Measurements from ENCODE around the gene GPR132. TPM values are rescaled to one million over a fixed set of nuclear protein-coding genes. Genes with fewer than 3 reads are reported as not detected.
"Not testable (repeated sequence)": the region's sequence is repeated elsewhere in the genome, so short reads cannot be mapped to it uniquely, and the experiment has no call there.

Gene GPR132
- total RNA-seq, 1 donor from 2014 or later = 48.5 TPM

GRCh38 chr14:105067140-105067968, 2.1 kb upstream of the GPR132 start:
- Mint-ChIP-seq H3K36me3 (ENCODE audit: low read depth) (peaks cover 5% of the 10 kb centered on the region), H3K9me3 (no peaks in the 10 kb centered on the region), H3K27ac (peak overlapping the region; percentile 89), H3K4me1 (peaks cover 89% of the 10 kb centered on the region), H3K27me3 (no peaks in the 10 kb centered on the region), H3K4me3 (peak overlapping the region; percentile 50)
- ATAC-seq (ENCODE audit: low read depth) (no peak), DNase-seq (no peak)
- CTCF ChIA-PET = no interaction called here
- POLR2A ChIA-PET = interaction anchor here (0.5 to 4.4 kb wide), 6 partner anchors 8 to 1363 kb away, joined by 3 to 38 read pairs (median 12); partner anchors contain the start of genes CDCA4 and CLBA1
- intact Hi-C loops (cut with micrococcal nuclease) = no loop called here
- TF ChIP-seq CTCF (IDR thresholded peaks at IDR 0.05) = no peak

- H3K27me3 Mint-ChIP-seq = no peaks in the 10 kb centered on the region
- peaks cover 91% of the 10 kb centered on the region for H3K4me1 Mint-ChIP-seq
- H3K36me3 Mint-ChIP-seq (ENCODE audit: low read depth) = peaks cover 9% of the 10 kb centered on the region
- ATAC-seq (ENCODE audit: low read depth) (no peak), DNase-seq (no peak)
- ChIA-PET POLR2A (interaction anchor here (0.5 to 4.4 kb wide), 9 partner anchors 9 to 1364 kb away, joined by 3 to 38 read pairs (median 18); partner anchors contain the start of genes BRF1, CDCA4, CLBA1 and PLD4), CTCF (interaction anchor here (1.0 to 1.7 kb wide), 3 partner anchors 20 to 423 kb away, joined by 4 to 12 read pairs (median 5); no protein-coding TSS in a partner anchor)
- no peak for TF ChIP-seq CTCF (IDR thresholded peaks at IDR 0.05)
- no peaks in the 10 kb centered on the region for H3K9me3 Mint-ChIP-seq
- H3K4me3 Mint-ChIP-seq = peak overlapping the region; percentile 90
- intact Hi-C loops (cut with micrococcal nuclease) = no loop called here
- H3K27ac Mint-ChIP-seq = peak overlapping the region; percentile 89
Observed at GRCh38 chr14:105066240-105067071, 1.2 kb upstream of the GPR132 start.

GRCh38 chr14:105064721-105065143, 498 bp downstream of the GPR132 start:
- intact Hi-C loops (cut with micrococcal nuclease) = loop anchor here (1.0 to 5.0 kb wide), 5 partner anchors 20 to 427 kb away; partner anchors contain the start of genes CDCA4 and TEDC1
- Mint-ChIP-seq H3K4me1 (peaks cover 88% of the 10 kb centered on the region), H3K4me3 (peak overlapping the region; percentile 90), H3K36me3 (ENCODE audit: low read depth) (peaks cover 12% of the 10 kb centered on the region), H3K27ac (peak overlapping the region; percentile 89), H3K27me3 (no peaks in the 10 kb centered on the region), H3K9me3 (no peaks in the 10 kb centered on the region)
- ChIA-PET POLR2A (interaction anchor here (0.6 to 4.4 kb wide), 14 partner anchors 11 to 388 kb away, joined by 3 to 38 read pairs (median 9); partner anchors contain the start of genes BRF1, CDCA4, CLBA1 and PLD4), CTCF (interaction anchor here (0.9 to 1.8 kb wide), 5 partner anchors 17 to 425 kb away, joined by 3 to 17 read pairs (median 4); no protein-coding TSS in a partner anchor)
- ATAC-seq (ENCODE audit: low read depth) (no peak), DNase-seq (no peak)
- TF ChIP-seq CTCF (IDR thresholded peaks at IDR 0.05) = no peak

GRCh38 chr14:105064001-105064400, 1.2 kb downstream of the GPR132 start:
- ATAC-seq (ENCODE audit: low read depth) (no peak), DNase-seq (no peak)
- no peak for TF ChIP-seq CTCF (IDR thresholded peaks at IDR 0.05)
- H3K4me3 Mint-ChIP-seq = peak overlapping the region; percentile 90
- H3K9me3 Mint-ChIP-seq = no peaks in the 10 kb centered on the region
- ChIA-PET CTCF (interaction anchor here (0.6 to 7.7 kb wide), 4 partner anchors 11 to 23 kb away, joined by 6 to 56 read pairs (median 12); no protein-coding TSS in a partner anchor), POLR2A (interaction anchor here (0.9 to 4.4 kb wide), 12 partner anchors 11 to 312 kb away, joined by 3 to 38 read pairs (median 9); partner anchors contain the start of genes BRF1, CDCA4, CLBA1 and PLD4)
- peak overlapping the region; percentile 89 for H3K27ac Mint-ChIP-seq
- intact Hi-C loops (cut with micrococcal nuclease) = loop anchor here (2.0 to 5.0 kb wide), 3 partner anchors 19 to 137 kb away; partner anchors contain the start of gene CDCA4
- no peaks in the 10 kb centered on the region for H3K27me3 Mint-ChIP-seq
- peaks cover 18% of the 10 kb centered on the region for H3K36me3 Mint-ChIP-seq (ENCODE audit: low read depth)
- peaks cover 88% of the 10 kb centered on the region for H3K4me1 Mint-ChIP-seq

GRCh38 chr14:105063506-105063905, 1.7 kb downstream of the GPR132 start:
- Mint-ChIP-seq H3K36me3 (ENCODE audit: low read depth) (peaks cover 19% of the 10 kb centered on the region), H3K4me1 (peaks cover 87% of the 10 kb centered on the region), H3K27ac (peak overlapping the region; percentile 89), H3K4me3 (peak overlapping the region; percentile 90)
- intact Hi-C loops (cut with micrococcal nuclease) = loop anchor here (5.0 kb wide), 1 partner anchor 136 kb away; no protein-coding TSS in a partner anchor
- H3K27me3 Mint-ChIP-seq, DNase-seq, H3K9me3 Mint-ChIP-seq: not testable (repeated sequence)
- ATAC-seq (ENCODE audit: low read depth) = peak; percentile 10
- ChIA-PET CTCF (interaction anchor here (0.6 to 7.7 kb wide), 3 partner anchors 11 to 23 kb away, joined by 6 to 56 read pairs (median 6); no protein-coding TSS in a partner anchor), POLR2A (interaction anchor here (0.7 to 4.4 kb wide), 12 partner anchors 8 to 311 kb away, joined by 3 to 38 read pairs (median 12); partner anchors contain the start of genes BRF1, CDCA4, CLBA1 and PLD4)

Data from activated B cell treated with CpG ODN at 0.5 μM for 24 hours (primary cell).